Hypothalamus (tissue), 51 donors: ENCODE data around the gene MBD4.
A peak's percentile ranks its signal among the peaks of the same experiment; 100 is the strongest.

Source experiments
- DNase-seq, 51 donors: peaks; one replicate each; lab custom pipeline; 2025; lab: John Stamatoyannopoulos, UW

MBD4 gene

DNA sequence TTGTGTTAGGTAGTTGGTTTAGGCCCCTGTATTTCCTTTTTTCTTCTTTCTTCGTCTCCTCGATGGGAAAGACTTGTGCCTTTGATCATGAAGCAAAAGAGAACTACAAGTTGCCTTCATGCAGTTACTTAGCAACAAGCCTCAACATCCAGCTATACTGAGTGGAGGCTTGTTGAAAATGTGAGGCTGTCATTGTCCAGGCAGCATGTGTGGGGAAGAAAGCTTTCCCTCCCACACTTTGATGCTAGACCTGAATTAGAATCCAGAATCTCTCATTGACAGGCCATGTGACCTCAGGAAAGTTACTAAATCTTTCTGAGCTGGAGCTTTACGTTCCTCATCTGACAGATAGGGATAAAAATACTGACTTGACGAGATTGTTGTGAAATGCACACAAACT lies 24.0 kb upstream of the MBD4 start:
- DNase-seq = peak in 2 of 51 donors; percentile 4 to 14

GRCh38 chr3:129463094-129463493 lies 23.3 kb upstream of the MBD4 start:
- no peak for DNase-seq

DNA sequence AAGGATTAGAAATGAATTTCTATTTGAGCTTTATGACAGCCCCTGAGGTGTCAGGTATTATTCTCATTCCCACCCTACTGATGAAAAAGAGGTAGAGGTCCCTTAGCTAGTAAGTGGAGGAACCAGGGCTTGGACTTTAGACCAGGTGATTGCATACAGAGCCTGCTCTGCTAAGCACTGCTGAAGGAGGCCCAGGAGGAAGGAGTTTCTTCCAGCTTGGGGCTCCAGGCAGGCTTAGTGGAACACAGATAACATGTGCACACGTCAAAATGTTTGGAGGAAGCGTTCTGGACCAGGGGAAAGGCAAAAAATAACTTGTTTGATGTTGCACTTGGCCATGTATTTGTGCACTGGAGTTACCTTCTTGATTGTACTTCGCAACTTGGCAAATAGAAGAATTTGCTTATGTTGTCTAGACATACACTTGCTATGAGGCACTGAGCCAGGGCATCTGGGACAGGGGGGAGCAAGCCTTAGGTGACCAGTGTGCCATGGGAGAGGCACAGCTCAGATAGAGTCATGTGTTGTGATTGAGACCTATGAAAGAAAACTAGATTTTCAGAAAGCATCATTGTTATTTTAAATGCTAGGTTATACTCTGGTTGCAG lies 22.7 kb upstream of the MBD4 start:
- no peak for DNase-seq

- DNase-seq = peak in 1 of 51 donors; percentile 46
These were observed 21.9 kb upstream of the MBD4 start for GRCh38 chr3:129461461-129462146.

GRCh38 chr3:129461022-129461421 lies 21.3 kb upstream of the MBD4 start:
- DNase-seq = peak in 1 of 51 donors; percentile 46

DNA sequence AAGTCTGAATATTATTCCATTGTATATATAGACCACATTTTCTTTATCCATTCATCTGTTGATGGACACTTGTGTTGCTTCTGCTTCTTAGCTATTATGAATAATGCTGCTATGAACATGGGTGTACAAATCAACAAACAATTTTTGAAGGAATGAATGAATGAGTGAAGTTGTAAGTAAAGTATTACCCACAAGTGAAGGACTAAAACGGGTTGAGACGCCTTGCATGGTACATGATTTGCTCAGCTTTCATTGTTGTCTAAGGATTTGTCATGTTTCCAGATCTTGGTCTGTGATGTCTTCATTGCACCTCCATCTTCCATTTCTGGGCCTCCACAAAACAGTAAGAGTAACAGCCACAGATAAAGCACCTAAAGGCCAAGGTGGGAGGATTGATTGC lies 20.8 kb upstream of the MBD4 start:
- DNase-seq = no peak

- DNase-seq = no peak
These were observed 20.4 kb upstream of the MBD4 start for GRCh38 chr3:129460155-129460554.

GRCh38 chr3:129453732-129454131 lies 14.0 kb upstream of the MBD4 start:
- DNase-seq = no peak

DNA sequence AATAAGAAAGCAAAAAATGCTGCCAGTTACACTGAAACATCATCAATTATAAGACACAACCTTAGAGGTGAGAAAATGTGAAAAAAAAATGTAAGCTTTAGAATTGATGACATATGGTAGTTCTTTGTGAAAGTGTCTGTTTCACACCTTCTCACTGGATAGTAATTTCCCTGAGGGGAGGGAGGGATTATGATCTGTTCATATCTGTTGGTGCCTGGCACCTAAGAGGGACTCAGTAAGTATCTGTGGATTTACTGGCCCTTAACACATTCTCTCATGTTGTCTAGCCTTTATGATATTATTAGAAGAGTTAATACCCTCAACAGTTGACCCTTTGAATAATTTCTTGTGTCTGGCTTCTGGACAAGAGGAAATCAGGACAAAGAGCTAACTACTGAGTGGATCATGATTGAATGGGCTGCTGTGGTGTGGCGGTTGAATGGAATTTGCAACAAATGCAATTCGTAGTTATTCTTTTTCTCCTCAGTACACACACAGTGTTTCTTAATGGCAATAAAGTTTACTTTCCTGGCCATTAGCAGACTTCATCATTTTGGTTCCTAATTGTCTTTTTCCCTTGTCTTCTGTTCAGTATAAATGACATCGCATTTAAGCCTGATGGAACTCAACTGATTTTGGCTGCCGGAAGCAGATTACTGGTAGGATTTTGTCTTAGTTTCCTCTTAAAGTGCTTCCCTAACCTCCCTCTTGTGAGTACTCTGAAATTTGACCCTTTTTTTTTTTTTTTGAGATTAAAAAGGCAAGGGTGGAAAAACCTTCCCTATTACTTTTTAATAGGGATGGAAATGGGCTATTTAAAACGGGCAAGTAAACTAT lies 9.7 kb upstream of the MBD4 start:
- no peak for DNase-seq

- no peak for DNase-seq
These were observed 8.6 kb upstream of the MBD4 start for GRCh38 chr3:129448186-129448895.

DNA sequence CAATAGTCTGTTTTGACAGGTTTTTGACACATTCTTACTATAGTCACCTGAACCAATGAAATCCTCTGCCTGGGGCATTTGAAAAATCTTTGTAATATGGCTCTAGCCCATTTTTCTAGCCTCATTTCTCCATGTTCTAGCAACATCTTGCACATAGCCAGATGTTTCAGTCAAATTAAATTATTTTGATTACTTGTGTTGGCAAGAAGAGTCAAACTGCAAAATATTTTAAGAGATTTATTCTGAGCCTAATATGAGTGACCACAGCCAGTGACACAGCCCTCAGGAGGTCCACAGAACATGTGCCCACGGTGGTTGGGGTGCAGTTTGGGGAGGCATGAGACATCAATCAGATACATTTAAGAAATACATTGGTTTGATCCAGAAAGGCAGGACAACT lies 7.2 kb upstream of the MBD4 start:
- DNase-seq = no peak

GRCh38 chr3:129445471-129445870 lies 5.7 kb upstream of the MBD4 start:
- no peak for DNase-seq

- DNase-seq = no peak
These were observed 3.2 kb upstream of the MBD4 start for GRCh38 chr3:129442947-129443346.

- DNase-seq = no peak
These were observed 2.7 kb upstream of the MBD4 start for GRCh38 chr3:129442486-129442885.

DNA sequence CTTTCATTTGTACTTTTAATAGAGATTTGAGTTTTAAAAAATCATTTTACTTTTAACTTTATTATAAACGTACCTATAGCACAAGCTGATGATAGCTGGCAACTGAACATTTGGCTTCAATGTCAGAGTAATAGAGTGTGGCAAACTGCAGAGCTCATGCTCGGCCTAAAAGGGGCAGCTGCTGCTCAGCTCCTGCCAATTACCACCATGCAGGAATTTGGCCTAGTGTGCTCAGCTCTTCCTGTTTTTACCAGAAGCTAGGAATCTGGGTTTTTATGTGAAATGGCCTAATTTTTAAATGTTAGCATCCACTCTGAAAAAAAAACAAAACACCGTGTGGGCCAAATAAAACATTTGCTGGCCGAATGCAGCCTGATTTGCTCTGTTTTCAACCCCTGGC lies 2.0 kb upstream of the MBD4 start:
- DNase-seq = peak in 21 of 51 donors; percentile 5 to 69 (median 24)

DNA sequence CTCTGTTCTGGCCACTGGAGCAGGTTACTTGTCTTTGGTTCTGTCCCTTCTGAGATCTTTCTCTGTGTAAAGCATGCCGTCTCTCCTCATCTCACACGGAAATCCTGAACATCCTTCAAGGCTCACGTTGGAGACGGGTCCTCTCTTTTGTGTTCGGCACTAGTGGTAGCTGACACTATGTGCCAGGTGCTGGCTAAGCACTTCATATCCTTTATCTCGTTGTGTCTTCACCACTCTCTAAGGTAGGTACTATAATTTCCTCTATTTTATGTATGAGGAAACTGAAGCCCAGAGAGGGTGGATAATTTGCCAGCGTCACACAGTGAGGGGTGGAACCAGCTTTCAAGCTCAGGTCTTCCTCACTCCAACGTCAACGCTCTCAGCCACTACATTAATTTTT lies 1.5 kb upstream of the MBD4 start:
- peak in 1 of 51 donors; percentile 43 for DNase-seq

- DNase-seq = peak in 1 of 51 donors; percentile 43
These were observed 956 bp upstream of the MBD4 start for GRCh38 chr3:129440618-129441190.

GRCh38 chr3:129439226-129439816 lies 427 bp downstream of the MBD4 start:
- DNase-seq = peak in 9 of 51 donors; percentile 21 to 69 (median 34)

- peak in 1 of 51 donors; percentile 4 for DNase-seq
These were observed 4.4 kb downstream of the MBD4 start for GRCh38 chr3:129435367-129435766.

- DNase-seq = no peak
These were observed 5.6 kb downstream of the MBD4 start for GRCh38 chr3:129434140-129434539.
